MG63 (cell line): ENCODE data around the gene CHD3. TPM values are rescaled to one million over a fixed set of nuclear protein-coding genes. Genes with fewer than 3 reads are reported as not detected.
"Not testable (repeated sequence)": the region's sequence is repeated elsewhere in the genome, so short reads cannot be mapped to it uniquely, and the experiment has no call there.

Source experiments
- DNase-seq: peaks from one replicate; pipeline ENCODE4 v3.0.0-alpha.2; 2020
- H3K27me3 ChIP-seq: fragments of 250-450 bp; sonication (Bioruptor Pico); 2 replicates; pipeline ENCODE4 v1.5.1; 2020; ENCODE audit warnings: mild to moderate bottlenecking, moderate library complexity
- H3K36me3 ChIP-seq: fragments of 250-450 bp; sonication (Bioruptor Pico); 2 replicates; pipeline ENCODE4 v1.5.1; 2020; ENCODE audit warnings: mild to moderate bottlenecking, moderate library complexity
- H3K4me3 ChIP-seq: fragments of 250-450 bp; sonication (Bioruptor Pico); 2 replicates; pipeline ENCODE4 v1.5.1; 2020; ENCODE audit warnings: mild to moderate bottlenecking, moderate library complexity
- H3K9me3 ChIP-seq: fragments of 250-450 bp; sonication (Bioruptor Pico); 2 replicates; pipeline ENCODE4 v1.5.1; 2020; ENCODE audit warnings: mild to moderate bottlenecking, moderate library complexity
- total RNA-seq: library from RNA; depleted of rRNA; stranded (reverse); fragments of >200 nt; shearing (Covaris generic); gene quantifications from 2 replicates; pipeline ENCODE4 v1.2.3, GENCODE V29; 2014; ENCODE audit warnings: low replicate concordance

The CHD3 gene
- total RNA-seq, 1 experiment from 2014 or later = 49.6 TPM

DNA sequence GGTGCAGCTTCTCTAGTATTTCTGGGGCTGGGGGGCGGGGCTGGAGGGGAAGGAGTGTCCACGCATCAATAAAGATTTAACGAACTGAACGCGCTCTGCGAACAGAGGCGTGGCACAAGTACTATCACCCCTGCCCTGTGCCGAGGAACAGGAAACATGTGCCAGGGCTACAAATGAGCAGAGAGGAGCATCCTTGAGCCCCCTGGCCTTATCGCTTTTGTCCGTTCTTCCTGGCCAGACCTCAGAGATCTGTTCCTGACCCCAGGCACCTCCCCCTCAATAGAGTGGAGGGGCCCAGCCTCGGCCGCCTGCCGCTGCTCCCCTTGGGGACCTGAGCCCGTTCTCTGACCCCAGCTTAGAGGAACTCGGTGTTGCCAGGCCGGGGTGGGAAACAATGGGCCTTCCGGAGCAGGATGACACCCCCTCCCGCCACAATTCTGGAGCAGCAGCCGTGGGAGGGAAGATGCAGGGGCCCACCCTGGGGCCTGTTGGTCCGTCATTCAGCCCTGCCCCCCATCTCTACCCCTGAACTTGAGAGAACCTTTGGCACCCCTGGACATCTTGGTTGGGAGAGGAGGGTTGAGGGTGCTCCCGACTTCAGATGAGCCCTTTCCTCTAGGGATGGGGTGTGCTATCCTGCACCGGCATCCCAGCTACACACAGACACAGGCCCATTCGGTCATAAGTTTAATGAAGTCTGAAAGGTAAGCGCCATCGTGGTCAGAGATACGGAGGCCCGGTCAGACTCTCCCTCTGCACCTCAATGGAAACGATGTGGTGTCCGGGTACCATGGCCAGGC is 32.4 kb upstream of the CHD3 start:
- H3K4me3 ChIP-seq = peak overlapping the region; percentile 82
- peaks cover 55% of the 10 kb centered on the region for H3K36me3 ChIP-seq
- H3K27me3 ChIP-seq = no peaks in the 10 kb centered on the region
- no peaks in the 10 kb centered on the region; the same call in 1 of the 2 replicates for H3K9me3 ChIP-seq
- DNase-seq = no peak

DNA sequence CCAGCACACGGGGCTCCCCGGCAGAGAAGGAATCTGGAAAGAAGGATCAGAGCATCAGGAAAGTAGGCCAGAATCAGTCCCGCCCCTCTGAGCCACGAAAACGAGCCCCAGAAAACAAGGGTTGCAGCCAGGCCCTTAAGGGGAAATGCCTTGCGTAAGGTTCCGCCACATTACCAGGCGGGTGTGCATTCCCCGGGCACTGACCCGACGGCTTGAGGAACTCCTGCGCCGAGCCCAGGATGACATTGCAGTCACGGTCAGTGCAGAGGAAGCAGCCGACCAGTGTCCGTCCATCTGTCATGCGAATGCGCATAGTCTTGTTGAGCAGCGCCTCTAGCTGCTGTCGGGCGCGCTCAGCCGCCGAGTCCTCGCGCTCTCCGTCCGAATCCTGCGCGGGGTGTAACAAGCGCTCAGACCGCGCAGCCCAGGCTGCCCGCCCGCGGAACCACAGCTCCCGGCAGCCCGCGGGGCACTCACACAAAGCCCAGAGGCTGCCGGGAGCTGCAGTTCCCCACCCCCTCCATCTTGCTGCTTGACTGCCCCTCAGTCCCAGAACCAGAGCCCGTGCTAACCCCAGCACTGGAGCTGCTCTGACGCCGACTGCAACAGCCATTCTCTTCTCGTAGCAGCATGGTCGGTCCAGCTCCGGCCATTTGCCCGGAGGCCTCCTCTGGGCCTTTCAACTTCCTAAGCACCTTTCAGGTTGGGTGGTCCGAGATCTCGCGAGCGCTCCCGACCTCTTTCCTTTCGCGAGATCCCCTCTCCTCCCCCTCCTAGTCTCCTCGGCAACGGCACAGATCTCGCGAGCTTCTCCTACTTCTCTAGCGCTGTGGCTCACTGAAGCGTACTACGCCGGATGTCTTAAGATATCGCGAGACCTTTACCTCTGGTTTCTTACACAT is 31.5 kb upstream of the CHD3 start, which contains the start of gene NAA38:
Gene NAA38 (minus strand): TSS at position 749 of the 902 bp plus-strand sequence. CDS start 96 bp downstream, at position 653.
- Histone ChIP-seq H3K9me3 (no peaks in the 10 kb centered on the region), H3K4me3 (peak within 1 kb of the TSS; percentile 82), H3K36me3 (peaks cover 48% of the 10 kb centered on the region), H3K27me3 (no peaks in the 10 kb centered on the region)
- DNase-seq = peak; percentile 99

DNA sequence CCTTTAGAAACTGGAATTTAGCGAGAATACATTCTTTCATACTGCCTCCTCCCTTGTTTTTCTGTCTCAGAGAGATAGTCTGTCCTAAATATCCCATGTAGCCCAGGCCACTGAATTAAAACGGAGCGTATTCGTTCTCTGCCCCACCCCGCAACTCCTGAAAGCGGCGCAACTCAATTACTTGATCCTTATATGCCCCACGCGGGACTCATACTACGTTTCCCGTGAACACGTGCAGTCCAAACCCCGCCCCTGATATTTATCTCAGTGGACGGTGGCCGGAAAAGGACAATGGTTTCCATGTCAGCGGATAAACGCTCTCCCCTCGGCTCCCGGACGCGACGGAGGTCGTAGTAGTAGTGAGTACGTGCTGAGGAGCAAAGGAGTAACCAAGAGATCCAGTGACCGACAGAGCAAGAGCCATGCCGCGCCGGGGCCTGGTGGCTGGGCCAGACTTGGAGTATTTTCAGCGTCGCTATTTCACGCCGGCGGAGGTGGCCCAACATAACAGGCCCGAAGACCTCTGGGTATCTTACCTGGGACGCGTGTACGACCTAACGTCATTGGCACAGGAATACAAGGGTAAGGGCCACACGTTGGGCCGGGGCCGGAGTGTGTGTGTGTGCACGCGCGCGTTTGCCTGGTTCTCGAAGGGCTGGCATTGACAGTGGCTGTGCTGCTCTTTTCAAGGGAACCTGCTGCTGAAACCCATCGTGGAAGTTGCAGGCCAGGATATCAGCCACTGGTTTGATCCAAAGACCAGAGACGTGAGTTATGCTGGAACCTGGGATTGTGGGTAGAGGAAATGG is 30.7 kb upstream of the CHD3 start, which contains the start of gene CYB5D1:
Gene CYB5D1 (plus strand): TSS at position 291 of the 809 bp plus-strand sequence. CDS start 132 bp downstream, at position 423.
- Histone ChIP-seq H3K36me3 (peaks cover 46% of the 10 kb centered on the region), H3K27me3 (no peaks in the 10 kb centered on the region), H3K9me3 (no peaks in the 10 kb centered on the region), H3K4me3 (peak within 1 kb of the TSS; percentile 82)
- peak; percentile 92 for DNase-seq

DNA sequence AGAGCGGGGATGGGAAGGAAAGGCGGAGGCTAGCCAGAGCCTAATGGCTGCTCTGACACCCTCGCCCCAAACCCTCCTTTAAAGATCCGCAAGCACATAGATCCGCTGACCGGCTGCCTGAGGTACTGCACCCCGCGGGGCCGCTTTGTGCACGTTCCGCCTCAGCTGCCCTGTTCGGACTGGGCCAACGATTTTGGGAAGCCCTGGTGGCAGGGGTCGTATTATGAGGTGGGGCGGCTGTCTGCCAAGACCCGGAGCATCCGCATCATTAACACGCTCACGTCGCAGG is 30.1 kb upstream of the CHD3 start:
- no peaks in the 10 kb centered on the region for H3K27me3 ChIP-seq
- H3K9me3 ChIP-seq = no peaks in the 10 kb centered on the region
- peak; percentile 73 for DNase-seq
- peak overlapping the region; percentile 82 for H3K4me3 ChIP-seq
- H3K36me3 ChIP-seq = peaks cover 48% of the 10 kb centered on the region

DNA sequence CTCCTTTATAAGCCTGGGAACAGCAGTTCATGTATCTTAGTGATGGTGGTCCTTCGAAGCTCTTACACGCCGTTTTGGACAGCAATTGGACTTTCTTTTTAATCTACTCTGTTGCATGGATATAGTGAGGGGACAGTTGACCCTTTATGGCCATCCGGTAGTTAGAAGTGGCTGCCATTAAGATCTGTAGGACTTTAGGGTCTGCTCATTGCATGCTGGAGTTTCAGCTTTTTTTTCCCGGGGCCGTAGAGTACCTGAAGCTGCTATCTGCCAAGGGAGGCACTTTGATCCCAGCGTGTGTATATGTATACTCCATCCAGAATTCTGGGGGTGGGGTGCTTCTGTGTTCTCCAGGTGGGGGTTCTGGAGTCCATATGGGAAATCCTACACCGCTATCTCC is 29.6 kb upstream of the CHD3 start:
- peaks cover 52% of the 10 kb centered on the region for H3K36me3 ChIP-seq
- peak overlapping the region; percentile 82 for H3K4me3 ChIP-seq
- H3K9me3 ChIP-seq = no peaks in the 10 kb centered on the region
- no peaks in the 10 kb centered on the region for H3K27me3 ChIP-seq
- no peak for DNase-seq

DNA sequence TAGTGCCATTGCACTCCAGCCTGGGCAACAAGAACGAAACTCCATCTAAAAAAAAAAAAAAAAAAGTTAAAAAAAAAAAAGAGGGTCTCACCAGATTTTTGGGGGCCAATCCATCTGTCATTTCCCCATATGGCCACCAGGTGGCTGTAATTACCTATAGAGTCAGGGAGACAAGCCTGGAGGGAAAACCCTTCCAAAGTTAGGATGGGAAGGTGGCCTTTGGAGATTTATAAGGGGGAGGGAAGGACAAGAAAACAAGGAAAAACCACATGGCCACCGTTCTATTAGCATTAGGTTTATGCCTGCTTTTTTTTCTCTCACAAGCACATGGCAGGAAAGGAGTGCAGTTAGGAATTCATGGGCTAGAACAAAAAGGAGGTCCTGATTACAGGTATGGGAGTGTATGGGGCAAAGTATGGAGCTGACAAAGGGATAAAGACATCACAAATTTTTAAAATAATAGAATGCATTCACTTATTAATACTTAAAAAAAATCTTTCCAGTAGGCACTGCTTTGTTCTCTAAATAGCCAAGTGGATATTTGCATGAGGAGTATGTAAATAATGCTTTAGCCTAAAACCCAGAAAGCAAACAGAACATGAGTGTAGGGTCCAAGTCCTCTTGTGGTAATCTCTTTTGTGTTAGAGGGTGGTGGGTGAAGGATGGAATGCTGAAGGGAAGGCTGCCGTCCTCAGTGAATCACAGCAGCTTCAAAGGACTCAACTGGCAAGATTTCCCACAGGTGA is 25.7 kb upstream of the CHD3 start:
- Histone ChIP-seq H3K9me3 (peaks cover 4% of the 10 kb centered on the region; the same call in 1 of the 2 replicates), H3K27me3 (no peaks in the 10 kb centered on the region), H3K36me3 (peaks cover 49% of the 10 kb centered on the region), H3K4me3 (no peak overlapping the region)
- no peak for DNase-seq

DNA sequence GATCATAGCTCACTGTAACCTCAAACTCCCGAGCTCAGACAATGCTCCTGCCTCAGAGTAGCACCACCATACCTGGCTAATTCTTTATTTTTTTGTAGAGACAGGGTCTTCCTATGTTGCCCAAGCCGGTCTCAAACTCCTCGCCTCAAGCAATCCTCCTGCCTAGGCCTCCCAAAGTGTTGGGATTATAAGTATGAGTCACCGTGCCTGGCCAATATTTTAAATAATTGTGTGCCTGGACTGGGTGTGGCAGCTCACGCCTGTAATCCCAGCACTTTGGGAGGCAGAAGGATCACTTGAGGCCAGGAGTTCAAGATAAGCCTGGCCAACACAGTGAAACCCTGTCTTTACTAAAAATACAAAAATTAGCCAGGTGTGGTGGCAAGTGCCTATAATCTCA is 24.2 kb upstream of the CHD3 start:
- not testable (repeated sequence) for H3K9me3 ChIP-seq, H3K4me3 ChIP-seq, H3K27me3 ChIP-seq, DNase-seq
- peaks cover 36% of the 10 kb centered on the region for H3K36me3 ChIP-seq

DNA sequence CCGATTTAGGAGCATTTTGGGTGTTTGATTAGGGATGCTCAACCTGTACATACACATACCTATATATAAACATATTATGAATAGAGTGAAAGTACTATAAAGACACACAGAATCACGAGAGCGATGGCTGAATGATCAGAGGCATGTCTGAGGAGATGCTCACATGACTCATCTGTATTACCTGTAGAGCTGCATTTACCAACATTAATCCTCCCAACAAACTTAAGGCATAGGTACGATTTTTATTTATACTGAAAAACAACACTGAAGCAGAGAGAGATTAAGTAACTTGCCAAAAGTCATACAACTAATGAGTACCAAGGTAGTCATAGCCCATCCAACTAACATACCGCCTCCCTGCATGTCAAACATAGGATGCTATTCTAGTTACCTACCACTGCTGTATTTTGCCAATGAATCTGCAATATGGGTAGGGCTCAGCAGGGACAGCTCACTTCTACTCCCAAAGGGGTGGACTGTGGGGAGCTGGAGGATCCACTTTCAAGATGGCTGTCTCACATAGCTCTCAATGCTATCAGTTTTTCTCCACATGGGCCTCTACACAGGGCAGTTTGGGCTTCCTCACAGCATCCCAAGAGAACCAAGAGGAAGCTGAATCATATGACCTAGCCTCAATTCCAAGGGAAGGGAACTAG is 23.5 kb upstream of the CHD3 start:
- Histone ChIP-seq H3K9me3 (peaks cover 4% of the 10 kb centered on the region; the same call in 1 of the 2 replicates), H3K4me3 (no peak overlapping the region)
- no peak for DNase-seq

DNA sequence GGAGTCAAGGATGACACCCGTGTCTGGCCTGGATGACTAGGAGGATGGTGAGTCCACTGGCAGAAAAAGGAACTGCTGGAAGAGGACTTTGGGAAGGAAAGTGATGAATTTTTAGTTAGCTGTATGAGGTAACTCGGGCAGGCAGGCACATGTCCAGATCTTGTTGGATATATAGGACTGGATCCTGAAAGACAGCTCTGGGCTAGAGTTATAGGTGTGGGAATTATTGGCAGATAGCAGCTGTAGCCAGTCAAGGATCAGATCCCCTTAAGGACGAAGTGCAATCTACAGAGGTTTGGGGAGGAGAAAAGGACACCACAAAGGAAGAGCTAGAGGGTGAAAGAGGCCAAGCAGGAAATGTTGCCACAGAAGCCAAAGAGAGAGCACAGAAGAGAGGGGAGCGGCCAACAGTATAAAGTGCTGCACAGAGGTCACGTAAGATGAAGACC is 20.7 kb upstream of the CHD3 start:
- DNase-seq = no peak

More for the DNA sequence above, 23.5 kb upstream of the CHD3 start:
- Histone ChIP-seq H3K27me3 (no peaks in the 10 kb centered on the region), H3K36me3 (peaks cover 32% of the 10 kb centered on the region)

DNA sequence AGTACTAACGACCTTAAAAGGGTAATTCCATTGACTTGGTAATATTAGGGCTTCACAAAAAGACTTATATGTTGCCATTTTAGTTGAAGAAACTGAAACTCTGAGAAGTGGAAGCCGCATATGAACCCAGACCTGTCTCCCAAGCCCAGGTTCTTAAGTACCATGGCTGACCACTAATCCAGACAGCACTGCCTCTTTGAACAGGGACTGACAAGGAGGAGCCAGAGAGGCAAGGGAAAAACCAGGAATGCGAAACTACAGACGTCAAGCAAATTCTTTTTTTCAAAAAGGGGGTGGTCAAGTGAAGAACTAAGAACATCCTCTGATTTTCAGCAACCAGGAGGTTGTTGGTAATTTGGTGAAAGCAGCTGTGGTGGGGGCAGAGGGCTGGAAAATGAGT is 15.5 kb upstream of the CHD3 start:
- no peaks in the 10 kb centered on the region for H3K27me3 ChIP-seq
- H3K9me3 ChIP-seq = no peaks in the 10 kb centered on the region
- no peak overlapping the region for H3K4me3 ChIP-seq
- no peak for DNase-seq
- peaks cover 3% of the 10 kb centered on the region; the same call in 1 of the 2 replicates for H3K36me3 ChIP-seq

More for the DNA sequence above, 20.7 kb upstream of the CHD3 start:
- Histone ChIP-seq H3K36me3 (peaks cover 21% of the 10 kb centered on the region), H3K27me3 (no peaks in the 10 kb centered on the region), H3K9me3 (peaks cover 4% of the 10 kb centered on the region; the same call in 1 of the 2 replicates), H3K4me3 (no peak overlapping the region)

DNA sequence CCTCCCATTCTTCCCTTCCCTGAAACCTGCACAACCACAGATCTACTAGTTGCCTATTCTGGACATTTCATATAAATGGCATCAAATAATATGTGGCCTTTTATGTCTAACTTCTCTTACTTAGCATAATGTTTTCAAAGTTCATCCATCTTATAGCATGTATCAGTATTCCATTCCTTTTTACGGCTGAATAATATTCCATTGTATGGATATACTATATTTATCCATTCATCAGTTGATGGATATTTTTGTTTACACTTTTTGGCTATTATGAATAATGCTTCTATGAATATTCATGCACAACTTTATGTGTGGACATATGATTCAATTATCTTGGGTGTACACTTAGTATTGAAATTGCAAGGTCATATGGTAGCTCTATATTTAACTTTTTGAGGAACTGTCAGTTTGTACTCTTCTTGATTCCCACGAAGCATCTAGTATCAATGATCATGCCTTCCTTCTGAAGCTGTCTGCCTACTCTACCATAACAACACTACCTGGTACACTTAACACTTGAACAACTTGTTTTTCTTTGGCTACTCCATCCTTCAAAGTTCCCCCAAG is 12.7 kb upstream of the CHD3 start:
- Histone ChIP-seq H3K27me3 (no peaks in the 10 kb centered on the region), H3K36me3 (peaks cover 6% of the 10 kb centered on the region; the same call in 1 of the 2 replicates), H3K9me3 (no peaks in the 10 kb centered on the region), H3K4me3 (no peak overlapping the region)
- no peak for DNase-seq

DNA sequence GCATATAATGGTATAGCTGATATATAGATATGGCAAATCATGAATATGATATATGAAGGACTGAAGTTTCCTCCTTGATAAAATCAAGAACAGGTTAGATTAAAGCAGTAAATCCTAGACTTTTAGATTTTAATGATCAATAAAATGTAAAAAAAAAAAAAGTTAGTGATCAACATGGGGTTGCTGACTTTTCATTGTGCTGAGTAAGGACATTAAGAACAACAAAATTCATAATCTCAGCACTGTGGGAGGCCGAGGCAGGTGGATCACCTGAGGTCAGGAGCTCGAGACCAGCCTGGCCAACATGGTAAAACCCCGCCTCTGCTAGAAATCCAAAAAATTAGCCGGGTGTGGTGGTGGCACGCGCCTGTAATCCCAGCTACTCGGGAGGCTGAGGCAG is 10.4 kb upstream of the CHD3 start:
- H3K36me3 ChIP-seq = peaks cover 8% of the 10 kb centered on the region; the same call in 1 of the 2 replicates
- DNase-seq = no peak

DNA sequence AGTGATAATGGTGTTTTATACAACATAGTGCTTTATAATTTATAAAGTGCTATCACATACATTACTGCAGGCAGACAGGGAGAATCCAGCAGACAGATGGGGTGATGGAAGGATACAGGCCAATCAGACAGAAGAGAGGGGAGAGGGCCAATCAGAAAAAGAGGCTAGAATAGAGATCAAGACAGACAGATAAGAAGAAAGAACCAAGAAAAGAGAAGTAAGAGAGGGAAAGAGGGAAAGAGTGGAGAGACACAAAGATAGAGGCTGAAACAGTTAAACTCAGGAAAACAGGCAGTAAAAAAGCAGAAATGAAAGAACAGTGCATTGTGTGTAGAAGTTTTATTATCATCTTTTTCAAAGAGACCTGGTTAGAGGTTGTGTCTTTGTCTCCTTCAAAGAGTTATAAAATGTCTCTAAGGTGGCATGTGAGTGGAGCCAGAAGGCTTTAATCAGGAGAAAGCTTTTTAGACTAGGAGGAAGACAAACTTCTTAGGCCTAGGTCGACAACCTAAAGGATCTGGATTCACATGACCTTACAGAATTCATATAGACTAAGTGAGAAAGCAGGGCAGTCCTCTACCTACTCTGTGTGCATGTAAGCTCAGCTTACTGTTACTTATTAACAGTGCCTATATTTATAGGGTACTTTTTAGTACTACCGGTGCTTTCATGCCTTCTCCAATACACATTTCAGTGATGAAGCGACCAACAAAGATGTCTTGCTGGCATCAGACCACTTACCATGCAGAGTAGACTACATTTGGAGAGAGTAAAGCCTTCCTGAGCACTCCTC is 8.3 kb upstream of the CHD3 start:
- H3K36me3 ChIP-seq = peaks cover 8% of the 10 kb centered on the region; the same call in 1 of the 2 replicates
- H3K9me3 ChIP-seq = no peaks in the 10 kb centered on the region
- H3K27me3 ChIP-seq = no peaks in the 10 kb centered on the region
- DNase-seq = no peak
- no peak overlapping the region for H3K4me3 ChIP-seq

More for the DNA sequence above, 10.4 kb upstream of the CHD3 start:
- H3K27me3 ChIP-seq = no peaks in the 10 kb centered on the region
- H3K9me3 ChIP-seq = no peaks in the 10 kb centered on the region
- no peak overlapping the region for H3K4me3 ChIP-seq

DNA sequence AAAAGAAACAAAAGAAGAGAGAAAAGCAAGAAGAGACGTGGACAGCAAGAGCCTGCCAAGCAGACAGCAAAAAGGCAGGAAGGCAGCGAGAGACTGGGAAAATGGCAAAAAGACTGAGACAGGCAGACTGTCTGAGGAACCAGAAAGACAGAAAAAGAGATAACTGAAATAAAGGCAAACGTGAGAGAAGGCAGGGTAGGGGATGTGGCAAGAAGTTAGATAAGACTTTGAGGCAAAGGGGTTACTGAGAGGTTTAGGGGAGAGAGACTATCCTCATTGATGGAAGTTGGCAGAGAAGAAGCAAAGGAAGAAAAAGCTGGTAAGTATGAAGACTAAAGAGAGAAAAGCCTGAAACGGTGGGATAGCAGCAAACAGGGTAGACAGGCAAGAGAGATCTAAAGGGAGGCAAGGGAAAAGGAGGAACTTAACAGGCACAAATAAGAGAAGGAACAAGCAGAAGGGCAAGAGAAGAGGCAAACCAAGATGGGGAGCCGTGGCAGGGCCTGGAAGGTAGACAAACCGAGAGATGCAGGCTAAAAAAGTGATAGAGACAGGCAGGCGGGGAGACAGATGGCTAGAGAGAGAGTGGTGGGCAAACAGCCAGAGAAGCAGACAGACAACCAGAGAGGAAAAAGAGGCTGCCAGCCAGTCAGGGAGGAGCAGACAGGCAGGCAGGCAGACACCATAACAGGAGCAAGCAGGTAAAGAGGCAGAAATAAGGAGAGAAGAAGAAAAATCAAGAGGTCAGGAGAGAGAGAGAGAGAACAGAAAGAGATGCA is 7.1 kb upstream of the CHD3 start:
- no peak for DNase-seq
- no peaks in the 10 kb centered on the region for H3K9me3 ChIP-seq
- no peak overlapping the region for H3K4me3 ChIP-seq
- no peaks in the 10 kb centered on the region for H3K27me3 ChIP-seq
- peaks cover 5% of the 10 kb centered on the region; the same call in 1 of the 2 replicates for H3K36me3 ChIP-seq
